ENCODE measurements around the gene TMC4. TPM values are rescaled to one million over a fixed set of nuclear protein-coding genes. Genes with fewer than 3 reads are reported as not detected.

The TMC4 gene
- total and polyA plus RNA-seq, 7 experiments from 2014 or later, result 0.20 to 5.9 (median 1.1) TPM; not detected in 3

DNA sequence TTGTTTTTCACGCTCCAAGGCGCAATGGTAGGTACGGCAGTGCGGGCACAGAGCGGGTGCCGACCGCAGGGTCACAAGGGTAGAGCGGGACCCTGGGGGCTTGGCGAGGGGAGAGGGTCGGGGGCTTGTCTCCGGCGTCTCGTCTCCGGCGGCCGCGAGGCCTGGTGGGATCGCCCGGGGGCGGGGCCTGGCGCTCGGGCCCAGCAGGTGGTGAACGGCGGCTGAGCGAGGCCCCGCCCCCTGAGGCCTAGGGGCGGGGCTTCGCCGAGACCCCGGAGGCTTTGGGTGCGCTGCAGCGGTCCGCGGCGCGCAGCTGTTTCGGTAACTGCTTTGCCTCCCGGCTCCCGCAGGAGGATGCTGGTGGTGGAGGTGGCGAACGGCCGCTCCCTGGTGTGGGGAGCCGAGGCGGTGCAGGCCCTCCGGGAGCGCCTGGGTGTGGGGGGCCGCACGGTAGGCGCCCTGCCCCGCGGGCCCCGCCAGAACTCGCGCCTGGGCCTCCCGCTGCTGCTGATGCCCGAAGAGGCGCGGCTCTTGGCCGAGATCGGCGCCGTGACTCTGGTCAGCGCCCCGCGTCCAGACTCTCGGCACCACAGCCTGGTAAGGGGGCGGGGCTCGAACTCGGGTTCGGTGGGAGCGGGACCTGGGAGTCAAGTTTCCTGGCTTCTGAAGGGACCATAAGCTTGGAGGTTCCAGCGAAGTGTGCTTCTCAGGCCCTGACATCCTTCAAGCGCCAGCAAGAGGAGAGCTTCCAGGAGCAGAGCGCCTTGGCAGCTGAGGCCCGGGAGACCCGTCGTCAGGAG is 18.3 kb upstream of the TMC4 start, which contains the start of gene TSEN34:
TSEN34 (plus strand) TSS at position 298 of the 800 bp plus-strand sequence; CDS start at position 355, 57 bp downstream.
- DNase-seq (peak in 5 of 9 donors; percentile 84 to 96 (median 93)), ATAC-seq (peak; percentile 39)
- peaks cover 22 to 47% (median 40%) of the 10 kb centered on the region in 7 donors for H3K4me1 Mint-ChIP-seq
- H3K4me1 ChIP-seq (ENCODE audit: control insufficient read depth in 2 of 2, insufficient read depth in 2 of 2, low read length in 2 of 2), result peaks cover 20 to 22% of the 10 kb centered on the region in 2 donors
- peaks cover 5 to 18% (median 5%) of the 10 kb centered on the region in 3 experiments for H3K36me3 ChIP-seq (ENCODE audit: control insufficient read depth in 2 of 3, insufficient read depth in 3 of 3, low read length in 3 of 3)
- H3K27me3 Mint-ChIP-seq, result peaks cover 0 to 2% (median 0%) of the 10 kb centered on the region in 5 donors
- peaks cover 0 to 2% (median 0%) of the 10 kb centered on the region in 11 donors for H3K9me3 Mint-ChIP-seq
- no peaks in the 10 kb centered on the region for H3K9me3 ChIP-seq (ENCODE audit: control insufficient read depth in 2 of 3, low read length in 3 of 3)
- peaks cover 0 to 22% (median 10%) of the 10 kb centered on the region in 5 donors for H3K36me3 Mint-ChIP-seq
- peak within 1 kb of the TSS; percentile 99 for H3K27ac ChIP-seq (ENCODE audit: low read depth, low read length)
- H3K27ac Mint-ChIP-seq, result peak within 1 kb of the TSS; percentile 97 to 100 (median 99)
- H3K4me3 Mint-ChIP-seq, result peak within 1 kb of the TSS; percentile 90 to 100 (median 93)
- H3K27me3 ChIP-seq (ENCODE audit: control insufficient read depth in 2 of 2, insufficient read depth in 2 of 2, low read length in 2 of 2), result no peaks in the 10 kb centered on the region
- CTCF ChIA-PET, result no interaction called here
- POLR2A ChIA-PET, result interaction anchor here (0.6 to 7.0 kb wide), 13 partner anchors 9 to 1463 kb away, joined by 3 to 135 read pairs (median 6); partner anchors contain the start of genes CNOT3, LENG1, MYADM and PRPF31
- H3K4me3 ChIP-seq (ENCODE audit: low read length), result peak within 1 kb of the TSS; percentile 89
- intact Hi-C loops (cut with micrococcal nuclease), result loop anchor here in 1 of 2 donors (5.0 to 10.0 kb wide), 3 partner anchors 639 to 1194 kb away; partner anchors contain the start of genes RPL28 and TMEM238

DNA sequence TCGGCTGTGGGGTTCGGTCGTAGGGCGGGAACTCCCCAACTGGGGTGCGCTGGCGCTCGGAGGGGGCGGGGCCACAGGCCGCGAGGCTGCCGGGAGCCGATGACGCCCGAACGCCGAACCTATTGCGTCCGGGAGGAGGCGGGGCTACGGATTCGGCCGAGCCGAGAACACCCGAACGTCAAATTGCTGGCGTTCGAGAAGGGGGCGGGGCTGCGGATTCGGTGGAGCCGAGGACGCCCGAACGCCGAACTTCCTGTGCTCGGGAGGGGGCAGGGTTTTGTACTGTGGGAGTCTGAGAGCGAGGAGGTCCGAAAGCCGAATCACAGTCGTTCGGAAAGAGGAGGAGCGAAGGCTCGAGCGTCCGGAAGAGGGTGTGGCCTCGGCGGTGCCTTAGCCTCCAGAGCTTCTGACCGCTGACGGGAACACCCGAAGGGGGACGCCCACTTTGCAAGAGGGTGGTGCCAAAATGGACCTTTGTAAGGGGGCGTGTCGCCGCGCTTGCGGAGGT is 17.6 kb upstream of the TMC4 start:
- DNase-seq (peak in 8 of 9 donors; percentile 99 to 100 (median 100)), ATAC-seq (peak; percentile 70)
- peak overlapping the region; percentile 97 to 100 (median 99) for H3K27ac Mint-ChIP-seq
- peak overlapping the region; percentile 90 to 100 (median 93) for H3K4me3 Mint-ChIP-seq
- peaks cover 0 to 2% (median 0%) of the 10 kb centered on the region in 5 donors for H3K27me3 Mint-ChIP-seq
- Histone ChIP-seq H3K27me3 (ENCODE audit: control insufficient read depth in 2 of 2, insufficient read depth in 2 of 2, low read length in 2 of 2) (no peaks in the 10 kb centered on the region), H3K4me1 (ENCODE audit: control insufficient read depth in 2 of 2, insufficient read depth in 2 of 2, low read length in 2 of 2) (peaks cover 20 to 22% of the 10 kb centered on the region in 2 donors), H3K9me3 (ENCODE audit: control insufficient read depth in 2 of 3, low read length in 3 of 3) (no peaks in the 10 kb centered on the region), H3K4me3 (ENCODE audit: low read length) (peak overlapping the region; percentile 89), H3K36me3 (ENCODE audit: control insufficient read depth in 2 of 3, insufficient read depth in 3 of 3, low read length in 3 of 3) (peaks cover 5 to 18% (median 5%) of the 10 kb centered on the region in 3 experiments), H3K27ac (ENCODE audit: low read depth, low read length) (peak overlapping the region; percentile 99)
- intact Hi-C loops (cut with micrococcal nuclease), result loop anchor here (1.0 to 10.0 kb wide), 16 partner anchors 10 to 1464 kb away; partner anchors contain the start of genes CNOT3 (in 2 of the 2), LENG8 (in 2 of the 2), MYADM (in 2 of the 2) and NDUFA3 (in 2 of the 2)
- ChIA-PET CTCF (no interaction called here), POLR2A (interaction anchor here (0.6 to 7.0 kb wide), 14 partner anchors 10 to 1464 kb away, joined by 3 to 135 read pairs (median 6); partner anchors contain the start of genes CNOT3, LENG1, MYADM and PRPF31)
- peaks cover 0 to 20% (median 10%) of the 10 kb centered on the region in 5 donors for H3K36me3 Mint-ChIP-seq
- peaks cover 21 to 47% (median 38%) of the 10 kb centered on the region in 7 donors for H3K4me1 Mint-ChIP-seq
- H3K9me3 Mint-ChIP-seq, result peaks cover 0 to 2% (median 0%) of the 10 kb centered on the region in 11 donors

DNA sequence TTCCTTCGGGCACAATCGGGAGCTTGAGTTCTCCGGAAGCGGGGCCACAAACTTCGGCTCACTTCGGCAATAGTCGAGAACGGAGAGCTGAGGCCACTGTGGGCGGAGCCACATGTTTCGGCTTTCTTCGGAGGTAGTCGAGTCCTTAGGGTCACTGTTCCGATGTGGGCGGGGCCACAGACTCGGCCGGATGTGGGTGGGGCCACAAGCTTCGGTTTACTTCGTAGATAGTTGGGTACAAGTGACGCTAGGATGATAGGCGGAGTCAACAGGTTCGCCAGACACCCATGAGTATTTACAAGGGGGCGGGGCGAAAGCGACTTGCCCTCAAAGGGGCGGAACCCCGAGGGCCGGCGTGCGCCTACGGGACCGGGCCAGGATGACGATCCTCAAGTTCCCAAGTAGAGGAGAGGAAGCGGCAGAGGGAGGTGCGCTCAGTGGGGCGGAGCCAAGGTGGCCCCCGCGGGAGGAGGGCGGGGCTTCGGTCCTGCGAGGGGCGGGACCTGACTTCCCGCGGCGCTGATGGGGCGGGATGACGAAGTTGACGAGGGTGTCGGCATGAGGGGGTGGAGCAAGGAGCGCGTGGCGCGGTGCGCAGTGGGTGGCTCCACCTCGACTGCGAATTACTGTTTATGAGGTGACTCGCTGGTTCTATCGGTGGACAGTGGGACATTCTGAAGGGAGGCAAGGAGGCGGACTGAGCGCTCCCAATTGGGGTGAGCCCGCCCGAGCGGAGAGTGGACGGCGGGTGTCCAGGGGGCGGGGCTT is 17.0 kb upstream of the TMC4 start:
- intact Hi-C loops (cut with micrococcal nuclease), result loop anchor here (1.0 to 10.0 kb wide), 20 partner anchors 10 to 1464 kb away; partner anchors contain the start of genes CNOT3 (in 2 of the 2), LENG8 (in 2 of the 2), MYADM (in 2 of the 2) and NDUFA3 (in 2 of the 2)
- Mint-ChIP-seq H3K27me3 (peaks cover 0 to 2% (median 0%) of the 10 kb centered on the region in 5 donors), H3K9me3 (peaks cover 0 to 2% (median 0%) of the 10 kb centered on the region in 11 donors), H3K4me1 (peaks cover 15 to 47% (median 39%) of the 10 kb centered on the region in 7 donors), H3K4me3 (peak overlapping the region; percentile 90 to 100 (median 93)), H3K36me3 (peaks cover 0 to 18% (median 5%) of the 10 kb centered on the region in 5 donors), H3K27ac (peak overlapping the region; percentile 97 to 100 (median 99))
- ChIA-PET POLR2A (interaction anchor here (0.7 to 7.0 kb wide), 24 partner anchors 11 to 1465 kb away, joined by 3 to 135 read pairs (median 6); partner anchors contain the start of genes CNOT3, FIZ1, LENG1 and LENG8), CTCF (interaction anchor here (0.7 to 2.1 kb wide), 5 partner anchors 8 to 87 kb away, joined by 3 to 6 read pairs (median 4); partner anchors contain the start of genes CNOT3 and LENG1)
- DNase-seq (peak; percentile 98 to 100 (median 100)), ATAC-seq (peak; percentile 73)
- H3K27me3 ChIP-seq (ENCODE audit: control insufficient read depth in 2 of 2, insufficient read depth in 2 of 2, low read length in 2 of 2), result no peaks in the 10 kb centered on the region
- peak overlapping the region; percentile 81 for H3K4me3 ChIP-seq (ENCODE audit: low read length)
- peaks cover 20 to 22% of the 10 kb centered on the region in 2 donors for H3K4me1 ChIP-seq (ENCODE audit: control insufficient read depth in 2 of 2, insufficient read depth in 2 of 2, low read length in 2 of 2)
- H3K9me3 ChIP-seq (ENCODE audit: control insufficient read depth in 2 of 3, low read length in 3 of 3), result no peaks in the 10 kb centered on the region
- peak overlapping the region; percentile 99 for H3K27ac ChIP-seq (ENCODE audit: low read depth, low read length)
- H3K36me3 ChIP-seq (ENCODE audit: control insufficient read depth in 2 of 3, insufficient read depth in 3 of 3, low read length in 3 of 3), result peaks cover 5 to 18% (median 5%) of the 10 kb centered on the region in 3 experiments

DNA sequence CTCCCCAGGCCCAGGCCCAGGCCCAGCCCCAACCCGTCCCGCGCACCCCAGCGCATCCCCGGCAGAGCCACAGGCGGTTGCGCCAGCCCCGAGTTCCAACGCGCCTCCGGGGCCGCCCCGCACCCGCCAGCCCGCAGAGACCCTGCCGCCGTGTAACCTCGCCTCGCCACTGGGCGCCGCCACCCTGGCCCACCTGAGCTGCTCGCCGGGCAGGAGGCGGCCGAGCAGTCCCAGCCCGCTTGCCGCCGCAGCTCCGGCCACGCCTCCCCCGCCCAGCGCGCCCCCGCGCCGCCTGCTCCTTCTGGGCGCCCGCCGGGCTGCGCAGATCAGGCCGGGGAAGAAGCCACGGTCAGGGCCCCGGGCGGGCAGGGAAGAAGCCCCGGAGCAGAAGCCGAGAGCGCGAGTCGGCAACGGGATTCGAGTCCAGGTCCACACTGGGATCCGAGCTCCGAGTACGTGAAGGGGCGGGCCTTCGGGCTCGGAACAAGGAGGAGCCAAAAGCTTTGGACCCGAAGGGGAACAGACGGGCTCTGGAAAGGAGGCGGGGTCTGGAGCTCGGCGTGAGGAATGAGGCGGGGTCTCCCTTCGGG is 16.3 kb upstream of the TMC4 start, which contains the start of gene MBOAT7:
MBOAT7 (minus strand) TSS at position 436 of the 590 bp plus-strand sequence. CDS start 1,072 bp downstream, outside the sequence.
- H3K27ac Mint-ChIP-seq, result peak within 1 kb of the TSS; percentile 97 to 100 (median 99)
- no peak for DNase-seq
- Histone ChIP-seq H3K9me3 (ENCODE audit: control insufficient read depth in 2 of 3, low read length in 3 of 3) (no peaks in the 10 kb centered on the region), H3K4me3 (ENCODE audit: low read length) (peak within 1 kb of the TSS; percentile 81), H3K36me3 (ENCODE audit: control insufficient read depth in 2 of 3, insufficient read depth in 3 of 3, low read length in 3 of 3) (peaks cover 5 to 18% (median 5%) of the 10 kb centered on the region in 3 experiments), H3K27ac (ENCODE audit: low read depth, low read length) (peak within 1 kb of the TSS; percentile 99), H3K27me3 (ENCODE audit: control insufficient read depth in 2 of 2, insufficient read depth in 2 of 2, low read length in 2 of 2) (no peaks in the 10 kb centered on the region), H3K4me1 (ENCODE audit: control insufficient read depth in 2 of 2, insufficient read depth in 2 of 2, low read length in 2 of 2) (peaks cover 20 to 22% of the 10 kb centered on the region in 2 donors)
- peak within 1 kb of the TSS; percentile 90 to 100 (median 93) for H3K4me3 Mint-ChIP-seq
- CTCF ChIA-PET, result interaction anchor here (0.6 to 2.1 kb wide), 8 partner anchors 9 to 184 kb away, joined by 3 to 6 read pairs (median 4); partner anchors contain the start of genes CNOT3 and LENG1
- intact Hi-C loops (cut with micrococcal nuclease), result loop anchor here (1.0 to 2.0 kb wide), 4 partner anchors 11 to 42 kb away; no protein-coding TSS in a partner anchor
- peaks cover 0 to 2% (median 0%) of the 10 kb centered on the region in 11 donors for H3K9me3 Mint-ChIP-seq
- ATAC-seq, result no peak
- POLR2A ChIA-PET, result interaction anchor here (0.7 to 7.0 kb wide), 22 partner anchors 11 to 1465 kb away, joined by 3 to 135 read pairs (median 6); partner anchors contain the start of genes CNOT3, FIZ1, LENG1 and LENG8
- peaks cover 0 to 2% (median 0%) of the 10 kb centered on the region in 5 donors for H3K27me3 Mint-ChIP-seq
- peaks cover 15 to 47% (median 39%) of the 10 kb centered on the region in 7 donors for H3K4me1 Mint-ChIP-seq
- H3K36me3 Mint-ChIP-seq, result peaks cover 0 to 18% (median 5%) of the 10 kb centered on the region in 5 donors
